OCI-LY3 (cell line): Measurements from ENCODE around the gene NUDT8.
A peak's percentile ranks its signal among the peaks of the same experiment; 100 is the strongest.

Experiments used
- H2AFZ ChIP-seq: fragments of 200-600, 300-600 bp; shearing (Covaris generic); 2 replicates; pipeline ENCODE4 v1.6.0; 2014; ENCODE audit warnings: antibody characterized with exemption, low read depth, low read length
- H3K27ac ChIP-seq: fragments of 200-600, 300-600 bp; sonication (generic); 2 replicates; pipeline ENCODE4 v1.5.1; 2014; ENCODE audit warnings: mild to moderate bottlenecking, low read length, moderate library complexity, mixed read lengths
- H3K27me3 ChIP-seq: fragments of 200-600, 300-600 bp; sonication (generic); 2 replicates; pipeline ENCODE4 v1.6.1; 2014; ENCODE audit warnings: low read depth, low read length, mixed read lengths
- H3K36me3 ChIP-seq: fragments of 200-600, 300-600 bp; sonication (generic); replicated peaks from 2 replicates; pipeline ENCODE3; 2014; ENCODE audit warnings: low read depth, low read length, mixed read lengths
- H3K4me1 ChIP-seq: fragments of 300-600, 200-600 bp; sonication (generic); 2 replicates; pipeline ENCODE4 v1.6.1; 2014; ENCODE audit warnings: low read length, mixed read lengths
- H3K4me2 ChIP-seq: fragments of 200-600, 300-600 bp; sonication (generic); 2 replicates; pipeline ENCODE4 v1.6.1; 2014; ENCODE audit warnings: low read length, mixed read lengths
- H3K4me3 ChIP-seq: fragments of 300-600, 200-600 bp; sonication (generic); 2 replicates; pipeline ENCODE4 v1.5.1; 2014; ENCODE audit warnings: antibody characterized with exemption, mild to moderate bottlenecking, low read length, moderate library complexity
- H3K79me2 ChIP-seq: fragments of 300-600, 200-600 bp; shearing (Covaris generic); 2 replicates; pipeline ENCODE4 v1.6.1; 2014; ENCODE audit warnings: mild to moderate bottlenecking, low read length, mixed read lengths
- H3K9ac ChIP-seq: fragments of 300-600, 200-600 bp; shearing (Covaris generic); 2 replicates; pipeline ENCODE4 v1.6.0; 2014; ENCODE audit warnings: mild to moderate bottlenecking, low read length, moderate library complexity
- H3K9me3 ChIP-seq: fragments of 200-600, 300-600 bp; shearing (Covaris generic); 2 replicates; pipeline ENCODE4 v1.6.1; 2014; ENCODE audit warnings: low read length, mixed read lengths; ENCODE audit not compliant: insufficient read depth
- H4K20me1 ChIP-seq: fragments of 200-600, 300-600 bp; sonication (generic); 2 replicates; pipeline ENCODE4 v1.6.1; 2016; ENCODE audit warnings: low read length, mixed read lengths; ENCODE audit not compliant: insufficient read depth
- EZH2phosphoT487 ChIP-seq: fragments of 200-600 bp; shearing (Covaris generic); IDR thresholded peaks from 2 replicates; pipeline ENCODE4 v1.6.1; 2018; ENCODE audit warnings: antibody characterized with exemption, mixed run types, low read depth
- TF ChIP-seq, protein P1 (sequence below): fragments of 200-600, 300-600 bp; sonication (generic); IDR thresholded peaks from 2 replicates; pipeline ENCODE4 v1.5.1; 2014; ENCODE audit warnings: antibody characterized with exemption, low read length, low read depth

Gene NUDT8, protein sequence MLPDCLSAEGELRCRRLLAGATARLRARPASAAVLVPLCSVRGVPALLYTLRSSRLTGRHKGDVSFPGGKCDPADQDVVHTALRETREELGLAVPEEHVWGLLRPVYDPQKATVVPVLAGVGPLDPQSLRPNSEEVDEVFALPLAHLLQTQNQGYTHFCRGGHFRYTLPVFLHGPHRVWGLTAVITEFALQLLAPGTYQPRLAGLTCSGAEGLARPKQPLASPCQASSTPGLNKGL

DNA sequence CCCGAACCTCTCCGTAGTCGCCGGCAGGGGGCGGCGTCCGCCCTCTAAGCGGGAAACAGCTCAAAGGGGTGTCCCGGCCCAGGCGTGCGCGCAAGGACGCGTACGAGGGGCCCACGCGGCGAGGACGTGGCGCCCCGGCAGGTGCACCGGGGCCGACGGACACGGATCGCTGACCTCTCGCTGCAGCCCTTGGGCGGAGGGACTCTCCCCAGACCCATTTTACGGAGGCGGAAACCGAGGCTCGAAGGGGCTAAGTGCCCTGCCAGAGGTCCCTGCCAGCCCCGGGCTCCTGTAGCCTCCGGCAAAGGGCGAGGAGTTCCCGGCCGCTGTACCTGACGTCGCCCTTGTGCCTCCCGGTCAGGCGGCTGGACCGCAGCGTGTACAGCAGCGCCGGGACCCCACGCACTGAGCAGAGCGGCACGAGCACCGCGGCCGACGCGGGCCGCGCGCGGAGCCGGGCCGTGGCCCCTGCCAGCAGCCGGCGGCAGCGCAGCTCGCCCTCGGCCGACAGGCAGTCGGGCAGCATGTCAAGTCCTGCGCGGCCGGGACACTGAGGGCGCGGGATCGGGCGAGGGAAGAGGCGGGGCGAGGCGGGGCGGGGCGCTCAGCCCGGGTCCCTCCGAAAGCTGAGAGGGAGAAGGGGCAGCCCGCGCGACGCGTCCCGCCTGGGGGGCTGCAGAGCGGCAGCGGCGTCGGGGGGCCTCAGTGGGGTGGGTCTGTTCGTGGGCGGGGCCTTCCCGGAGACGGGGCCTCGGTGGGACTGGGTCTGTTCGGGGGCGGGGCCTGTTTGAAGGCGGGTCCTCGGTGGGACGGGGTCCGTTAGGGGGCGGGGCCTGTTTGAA lies at the start of gene NUDT8:
Gene NUDT8 (minus strand): TSS at position 552 of the 842 bp plus-strand sequence. CDS start 26 bp downstream, at position 526.
- Histone ChIP-seq H2AFZ (peak within 1 kb of the TSS; percentile 60; the same call in 1 of the 2 replicates), H3K4me3 (peak within 1 kb of the TSS; percentile 82), H3K36me3 (peaks cover 10% of the 10 kb centered on the region), H3K9ac (peak within 1 kb of the TSS; percentile 73), H3K27me3 (no peaks in the 10 kb centered on the region), H4K20me1 (no peaks in the 10 kb centered on the region), H3K4me1 (peaks cover 19% of the 10 kb centered on the region), H3K4me2 (peak within 1 kb of the TSS; percentile 94), H3K79me2 (peaks cover 4% of the 10 kb centered on the region; the same call in 1 of the 2 replicates), H3K27ac (peak within 1 kb of the TSS; percentile 85), H3K9me3 (no peaks in the 10 kb centered on the region)
- TF ChIP-seq EZH2phosphoT487: no peak
- TF ChIP-seq, protein P1, sequence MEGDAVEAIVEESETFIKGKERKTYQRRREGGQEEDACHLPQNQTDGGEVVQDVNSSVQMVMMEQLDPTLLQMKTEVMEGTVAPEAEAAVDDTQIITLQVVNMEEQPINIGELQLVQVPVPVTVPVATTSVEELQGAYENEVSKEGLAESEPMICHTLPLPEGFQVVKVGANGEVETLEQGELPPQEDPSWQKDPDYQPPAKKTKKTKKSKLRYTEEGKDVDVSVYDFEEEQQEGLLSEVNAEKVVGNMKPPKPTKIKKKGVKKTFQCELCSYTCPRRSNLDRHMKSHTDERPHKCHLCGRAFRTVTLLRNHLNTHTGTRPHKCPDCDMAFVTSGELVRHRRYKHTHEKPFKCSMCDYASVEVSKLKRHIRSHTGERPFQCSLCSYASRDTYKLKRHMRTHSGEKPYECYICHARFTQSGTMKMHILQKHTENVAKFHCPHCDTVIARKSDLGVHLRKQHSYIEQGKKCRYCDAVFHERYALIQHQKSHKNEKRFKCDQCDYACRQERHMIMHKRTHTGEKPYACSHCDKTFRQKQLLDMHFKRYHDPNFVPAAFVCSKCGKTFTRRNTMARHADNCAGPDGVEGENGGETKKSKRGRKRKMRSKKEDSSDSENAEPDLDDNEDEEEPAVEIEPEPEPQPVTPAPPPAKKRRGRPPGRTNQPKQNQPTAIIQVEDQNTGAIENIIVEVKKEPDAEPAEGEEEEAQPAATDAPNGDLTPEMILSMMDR: no peak

DNA sequence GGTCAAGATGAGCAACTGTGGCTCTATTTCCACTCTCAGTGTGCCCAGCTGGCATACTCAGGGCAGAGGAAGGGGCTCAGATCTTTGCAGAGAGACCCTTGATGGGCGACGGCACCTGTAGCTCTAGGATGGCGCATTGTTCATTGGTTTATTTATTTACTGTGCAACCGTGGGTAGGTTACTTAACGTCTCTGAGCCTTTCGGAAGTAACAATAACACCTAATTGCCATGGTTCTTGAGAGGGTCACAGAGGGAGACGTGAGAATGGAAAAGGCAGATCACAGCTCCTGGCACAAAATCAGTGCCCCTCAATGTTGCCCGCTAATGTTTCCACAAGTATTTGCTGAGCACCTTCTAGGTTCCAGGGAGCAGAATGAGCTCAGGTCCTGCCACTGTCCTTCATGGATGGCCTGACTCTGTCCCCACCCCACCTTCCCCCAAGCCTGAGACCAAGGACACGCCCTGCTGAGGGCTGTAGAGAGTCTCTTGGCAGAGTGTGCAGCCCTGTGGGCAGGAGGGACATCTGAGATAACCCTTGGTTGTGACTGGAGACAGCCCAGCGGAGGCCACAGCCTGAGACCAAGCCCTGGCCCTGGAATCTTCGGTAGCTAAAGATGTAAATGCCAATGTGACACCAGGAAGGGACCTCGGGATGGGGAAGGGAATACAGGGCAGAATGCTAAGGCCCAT lies 45.5 kb upstream of the NUDT8 start:
- H3K27me3 ChIP-seq: peaks cover 38% of the 10 kb centered on the region
- H3K4me1 ChIP-seq: no peaks in the 10 kb centered on the region
- no peak overlapping the region for H2AFZ ChIP-seq
- H3K9ac ChIP-seq: no peak overlapping the region
- no peak overlapping the region for H3K27ac ChIP-seq
- H3K4me3 ChIP-seq: no peak overlapping the region
- H3K9me3 ChIP-seq: no peaks in the 10 kb centered on the region
- no peak overlapping the region for H3K4me2 ChIP-seq
- H4K20me1 ChIP-seq: no peaks in the 10 kb centered on the region
- H3K79me2 ChIP-seq: no peaks in the 10 kb centered on the region
- TF ChIP-seq EZH2phosphoT487: no peak
- TF ChIP-seq, protein P1: no peak
- H3K36me3 ChIP-seq: no peaks in the 10 kb centered on the region

DNA sequence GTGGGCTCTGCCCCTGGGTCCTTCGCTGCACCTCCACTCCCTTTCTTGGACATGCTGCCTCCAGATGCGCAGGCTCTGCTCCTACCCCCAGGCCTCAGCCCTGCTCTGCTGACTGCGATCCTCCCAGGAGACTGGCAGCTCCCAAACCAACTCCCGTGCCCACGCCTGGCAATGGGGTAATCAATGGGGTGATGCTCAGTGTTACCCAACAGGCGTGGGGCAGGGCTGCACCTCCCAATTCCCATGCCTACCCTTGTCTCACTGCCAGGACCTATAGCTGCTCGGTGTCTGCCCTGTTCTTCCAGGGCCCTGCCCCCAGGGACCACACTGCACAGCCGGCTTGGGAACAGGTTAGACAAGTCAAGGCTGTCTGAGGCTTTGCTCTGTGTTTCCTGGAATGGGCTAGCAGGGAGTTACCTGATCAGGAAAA lies 44.7 kb upstream of the NUDT8 start, which contains the start of gene ALDH3B2:
Gene ALDH3B2 (minus strand): TSS at position 182 of the 430 bp plus-strand sequence. CDS start 7,688 bp downstream, outside the sequence.
- Histone ChIP-seq H3K79me2 (no peaks in the 10 kb centered on the region), H3K9ac (no peak within 1 kb of the TSS), H3K9me3 (no peaks in the 10 kb centered on the region; the same call in 1 of the 2 replicates), H4K20me1 (no peaks in the 10 kb centered on the region), H2AFZ (no peak within 1 kb of the TSS), H3K4me1 (no peaks in the 10 kb centered on the region), H3K36me3 (no peaks in the 10 kb centered on the region), H3K4me2 (no peak within 1 kb of the TSS), H3K27me3 (peaks cover 38% of the 10 kb centered on the region), H3K27ac (no peak within 1 kb of the TSS), H3K4me3 (no peak within 1 kb of the TSS)
- TF ChIP-seq, protein P1: no peak
- TF ChIP-seq EZH2phosphoT487: no peak
